MCF 10A (cell line): ENCODE data around the gene PHF21B. TPM values are rescaled to one million over a fixed set of nuclear protein-coding genes. Genes with fewer than 3 reads are reported as not detected.

Source experiments
- BruUV-seq: library from RNA; stranded (reverse); fragments of 400-500 nt; replicated peaks from 2 replicates; lab custom pipeline; 2021; lab: Mats Ljungman, UMichigan
- CTCF ChIA-PET: fragments of 300-600 bp; sonication (Branson Sonifier 250); formaldehyde crosslinking; extraction: SDS; loops from one replicate; lab custom pipeline; 2021; ENCODE audit warnings: antibody characterized with exemption, inconsistent platforms; lab: Yijun Ruan, JAX
- POLR2A ChIA-PET: fragments of 300-600, 350-650 bp; sonication (Branson Sonifier 250); formaldehyde crosslinking; extraction: SDS; loops from one replicate; lab custom pipeline; 2020; ENCODE audit warnings: antibody characterized with exemption, inconsistent platforms; lab: Yijun Ruan, JAX
- DNase-seq: peaks from one replicate; pipeline ENCODE4 v3.0.0-alpha.2; 2018; ENCODE audit not compliant: unreplicated experiment
- H3K27ac Mint-ChIP-seq: one replicate; pipeline ENCODE4 v1.8.0; 2022; ENCODE audit warnings: mild to moderate bottlenecking, low read depth, mixed read lengths; ENCODE audit not compliant: unreplicated experiment
- H3K27me3 Mint-ChIP-seq: one replicate; pipeline ENCODE4 v1.8.0; 2022; ENCODE audit warnings: mixed read lengths; ENCODE audit not compliant: insufficient read depth, unreplicated experiment
- H3K36me3 Mint-ChIP-seq: one replicate; pipeline ENCODE4 v1.8.0; 2022; ENCODE audit warnings: mild to moderate bottlenecking, moderate library complexity, mixed read lengths; ENCODE audit not compliant: insufficient read depth, unreplicated experiment
- H3K4me1 Mint-ChIP-seq: one replicate; pipeline ENCODE4 v1.8.0; 2022; ENCODE audit warnings: mixed read lengths; ENCODE audit not compliant: insufficient read depth, unreplicated experiment
- H3K4me3 Mint-ChIP-seq: one replicate; pipeline ENCODE4 v1.8.0; 2022; ENCODE audit warnings: mild to moderate bottlenecking, moderate library complexity, mixed read lengths; ENCODE audit not compliant: unreplicated experiment
- H3K9me3 Mint-ChIP-seq: one replicate; pipeline ENCODE4 v1.8.0; 2022; ENCODE audit warnings: mixed read lengths; ENCODE audit not compliant: unreplicated experiment
- intact Hi-C: fragments of 100-400 bp; cut with micrococcal nuclease; formaldehyde crosslinking; loops from 2 replicates; pipeline ENCODE4 v1.14.1; 2022
- total RNA-seq: library from RNA; stranded (reverse); gene quantifications from 2 replicates; pipeline ENCODE4 v1.2.3, GENCODE V29; 2022
- TF ChIP-seq, protein P1 (sequence below): fragments of 200-600 bp; IDR thresholded peaks from one replicate; pipeline ENCODE4 v1.8.0; 2022; ENCODE audit warnings: antibody characterized with exemption, mild to moderate bottlenecking; ENCODE audit not compliant: unreplicated experiment

PHF21B gene
- total RNA-seq, 1 experiment from 2014 or later: 0.75 TPM

DNA sequence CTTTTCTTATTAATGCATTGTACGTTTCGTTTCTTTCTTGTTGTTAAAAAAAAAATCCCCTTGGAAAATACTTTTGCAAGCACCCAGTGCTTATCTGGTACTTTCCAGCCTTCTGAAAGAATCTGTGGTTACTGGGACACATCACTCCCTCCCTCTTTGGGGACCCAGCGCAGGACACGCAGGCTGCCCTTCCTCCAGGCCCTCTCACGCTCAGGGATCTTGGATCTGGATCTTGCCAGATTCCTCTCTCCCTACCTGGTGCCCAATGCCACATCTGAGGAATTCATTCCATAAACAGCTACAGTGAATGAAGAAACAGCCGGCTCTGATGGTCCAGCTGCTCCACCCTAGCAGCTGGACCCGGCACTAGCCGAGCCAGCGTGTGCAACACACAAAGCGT, 55.7 kb downstream of the PHF21B start:
- Mint-ChIP-seq H3K27ac (no peak overlapping the region), H3K4me1 (no peaks in the 10 kb centered on the region), H3K4me3 (no peak overlapping the region), H3K9me3 (no peaks in the 10 kb centered on the region), H3K27me3 (peaks cover 16% of the 10 kb centered on the region), H3K36me3 (no peaks in the 10 kb centered on the region)
- TF ChIP-seq, protein P1, sequence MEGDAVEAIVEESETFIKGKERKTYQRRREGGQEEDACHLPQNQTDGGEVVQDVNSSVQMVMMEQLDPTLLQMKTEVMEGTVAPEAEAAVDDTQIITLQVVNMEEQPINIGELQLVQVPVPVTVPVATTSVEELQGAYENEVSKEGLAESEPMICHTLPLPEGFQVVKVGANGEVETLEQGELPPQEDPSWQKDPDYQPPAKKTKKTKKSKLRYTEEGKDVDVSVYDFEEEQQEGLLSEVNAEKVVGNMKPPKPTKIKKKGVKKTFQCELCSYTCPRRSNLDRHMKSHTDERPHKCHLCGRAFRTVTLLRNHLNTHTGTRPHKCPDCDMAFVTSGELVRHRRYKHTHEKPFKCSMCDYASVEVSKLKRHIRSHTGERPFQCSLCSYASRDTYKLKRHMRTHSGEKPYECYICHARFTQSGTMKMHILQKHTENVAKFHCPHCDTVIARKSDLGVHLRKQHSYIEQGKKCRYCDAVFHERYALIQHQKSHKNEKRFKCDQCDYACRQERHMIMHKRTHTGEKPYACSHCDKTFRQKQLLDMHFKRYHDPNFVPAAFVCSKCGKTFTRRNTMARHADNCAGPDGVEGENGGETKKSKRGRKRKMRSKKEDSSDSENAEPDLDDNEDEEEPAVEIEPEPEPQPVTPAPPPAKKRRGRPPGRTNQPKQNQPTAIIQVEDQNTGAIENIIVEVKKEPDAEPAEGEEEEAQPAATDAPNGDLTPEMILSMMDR: no peak
- CTCF ChIA-PET: no interaction called here
- no TSS peak for BruUV-seq
- POLR2A ChIA-PET: no interaction called here
- DNase-seq: no peak
- intact Hi-C loops: no loop called here

DNA sequence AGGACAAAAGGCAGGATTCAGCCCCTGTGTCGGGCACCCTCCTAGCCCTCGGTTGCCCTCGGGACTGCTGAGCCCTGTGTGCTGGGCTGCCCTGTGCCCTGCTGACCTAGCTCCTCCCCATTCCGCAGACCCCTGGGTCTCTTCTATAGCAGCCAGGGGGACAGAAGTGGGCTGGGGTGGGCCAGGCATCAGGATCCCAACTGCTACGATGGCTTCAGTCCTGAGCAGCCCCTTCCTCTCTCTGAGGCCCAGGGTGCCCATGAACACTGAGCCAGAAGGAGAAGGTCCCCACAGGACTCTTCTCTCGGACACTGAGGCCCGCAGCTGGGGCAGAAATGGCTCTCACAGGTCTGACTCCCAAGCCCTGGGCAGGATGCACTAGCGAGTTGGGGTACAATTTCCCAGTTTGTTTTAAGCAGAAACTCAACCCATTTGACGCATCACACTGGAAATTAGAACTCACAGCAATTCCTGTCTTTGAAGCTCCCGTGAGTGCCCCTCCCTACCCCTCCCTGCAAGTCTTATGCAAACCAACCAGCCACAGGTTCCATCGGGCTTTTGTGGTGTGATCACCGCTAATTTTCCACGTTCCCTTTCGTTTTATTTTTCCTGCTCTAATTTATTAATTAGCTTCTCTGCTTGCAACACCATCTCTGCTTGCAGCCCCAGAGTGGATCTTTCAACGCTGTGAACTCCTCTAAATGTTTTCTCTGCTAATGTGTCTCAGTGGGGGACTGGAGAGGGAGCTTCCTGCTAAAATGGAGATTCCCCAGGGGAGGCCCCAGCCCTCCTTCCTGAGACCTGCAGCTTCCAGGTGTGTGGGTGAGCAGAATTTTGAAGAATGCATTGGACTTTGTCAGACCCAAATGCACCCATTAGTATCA, 56.7 kb downstream of the PHF21B start:
- no peak overlapping the region for H3K4me3 Mint-ChIP-seq
- no peak overlapping the region for H3K27ac Mint-ChIP-seq
- no peaks in the 10 kb centered on the region for H3K9me3 Mint-ChIP-seq
- no TSS peak for BruUV-seq
- no peaks in the 10 kb centered on the region for H3K36me3 Mint-ChIP-seq
- no peaks in the 10 kb centered on the region for H3K4me1 Mint-ChIP-seq
- ChIA-PET CTCF (interaction anchor here (0.6 kb wide), 1 partner anchor 56 kb away, joined by 6 read pairs; no protein-coding TSS in a partner anchor), POLR2A (interaction anchor here (0.6 kb wide), 1 partner anchor 1789 kb away, joined by 3 read pairs; no protein-coding TSS in a partner anchor)
- intact Hi-C loops: no loop called here
- DNase-seq: no peak
- TF ChIP-seq, protein P1: no peak
- H3K27me3 Mint-ChIP-seq: peaks cover 16% of the 10 kb centered on the region

DNA sequence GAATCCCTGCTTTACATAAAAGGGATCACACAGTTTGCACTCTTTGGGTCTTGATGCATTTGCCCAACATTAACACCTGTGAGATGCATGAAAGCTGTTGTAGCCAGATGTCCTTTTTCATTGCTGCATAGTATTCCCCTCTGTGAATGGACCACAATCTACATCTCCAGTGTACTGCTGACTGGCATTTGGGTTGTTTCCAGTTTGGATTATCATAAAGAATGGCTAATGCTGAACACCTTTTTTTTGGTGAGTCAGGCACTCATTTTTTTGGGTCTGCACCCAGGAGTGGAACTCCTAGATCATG, 58.3 kb downstream of the PHF21B start:
- no peaks in the 10 kb centered on the region for H3K36me3 Mint-ChIP-seq
- no peak overlapping the region for H3K4me3 Mint-ChIP-seq
- H3K27ac Mint-ChIP-seq: no peak overlapping the region
- no peak for DNase-seq
- H3K4me1 Mint-ChIP-seq: no peaks in the 10 kb centered on the region
- POLR2A ChIA-PET: no interaction called here
- no peaks in the 10 kb centered on the region for H3K9me3 Mint-ChIP-seq
- intact Hi-C loops: no loop called here
- TF ChIP-seq, protein P1: no peak
- no TSS peak for BruUV-seq
- CTCF ChIA-PET: no interaction called here
- peaks cover 16% of the 10 kb centered on the region for H3K27me3 Mint-ChIP-seq

DNA sequence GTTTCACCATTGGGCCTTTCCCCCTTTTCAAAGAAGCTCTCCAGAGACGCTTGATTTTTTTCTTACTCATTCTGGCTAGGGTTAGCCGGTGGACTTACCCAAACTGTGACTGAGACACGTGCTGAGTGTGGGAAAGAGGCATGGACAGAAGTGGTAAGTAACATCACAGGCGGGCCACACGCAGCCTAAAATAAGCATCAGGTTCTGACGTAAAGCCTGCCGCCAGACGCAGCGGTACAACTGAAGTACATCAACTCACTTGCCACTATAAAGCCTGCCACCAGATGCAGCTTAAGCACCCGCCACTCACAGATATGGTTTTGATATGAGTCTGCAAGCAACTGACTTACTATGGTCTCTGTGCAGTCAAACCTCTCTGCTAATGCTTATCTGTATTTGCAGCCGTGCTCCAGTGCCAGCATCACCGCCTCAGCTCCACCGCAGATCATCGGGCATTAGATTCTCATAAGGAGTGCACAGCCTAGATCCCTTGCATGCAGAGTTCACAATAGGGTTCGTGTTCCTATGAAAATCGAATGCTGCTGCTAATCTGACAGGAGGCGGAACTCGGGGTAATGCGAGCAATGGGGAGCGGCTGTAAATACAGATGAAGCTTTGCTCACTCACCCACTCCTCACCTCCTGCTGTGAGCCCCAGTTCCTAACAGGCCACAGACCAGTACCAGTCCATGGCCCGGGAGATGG, 58.8 kb downstream of the PHF21B start:
- Mint-ChIP-seq H3K4me1 (no peaks in the 10 kb centered on the region), H3K27me3 (peaks cover 16% of the 10 kb centered on the region), H3K27ac (no peak overlapping the region), H3K36me3 (no peaks in the 10 kb centered on the region), H3K9me3 (no peaks in the 10 kb centered on the region), H3K4me3 (no peak overlapping the region)
- ChIA-PET POLR2A (no interaction called here), CTCF (no interaction called here)
- intact Hi-C loops: no loop called here
- TF ChIP-seq, protein P1: no peak
- no TSS peak for BruUV-seq
- no peak for DNase-seq
